A172 (cell line): ENCODE results near the gene PLCB1. TPM values are rescaled to one million over a fixed set of nuclear protein-coding genes. Genes with fewer than 3 reads are reported as not detected.
"Not testable (repeated sequence)": the region's sequence is repeated elsewhere in the genome, so short reads cannot be mapped to it uniquely, and the experiment has no call there.

Experiments used
- DNase-seq: peaks from one replicate; pipeline ENCODE4 v3.0.0-alpha.2; 2015; ENCODE audit warnings: low spot score
- total RNA-seq: library from RNA; depleted of rRNA; stranded (reverse); fragments of >200 nt; shearing (Covaris generic); gene quantifications from 2 replicates; pipeline ENCODE4 v1.2.3, GENCODE V29; 2014; rRNA removed

The PLCB1 gene
- total RNA-seq = 0.41 and 0.43 TPM in 2 replicates

DNA sequence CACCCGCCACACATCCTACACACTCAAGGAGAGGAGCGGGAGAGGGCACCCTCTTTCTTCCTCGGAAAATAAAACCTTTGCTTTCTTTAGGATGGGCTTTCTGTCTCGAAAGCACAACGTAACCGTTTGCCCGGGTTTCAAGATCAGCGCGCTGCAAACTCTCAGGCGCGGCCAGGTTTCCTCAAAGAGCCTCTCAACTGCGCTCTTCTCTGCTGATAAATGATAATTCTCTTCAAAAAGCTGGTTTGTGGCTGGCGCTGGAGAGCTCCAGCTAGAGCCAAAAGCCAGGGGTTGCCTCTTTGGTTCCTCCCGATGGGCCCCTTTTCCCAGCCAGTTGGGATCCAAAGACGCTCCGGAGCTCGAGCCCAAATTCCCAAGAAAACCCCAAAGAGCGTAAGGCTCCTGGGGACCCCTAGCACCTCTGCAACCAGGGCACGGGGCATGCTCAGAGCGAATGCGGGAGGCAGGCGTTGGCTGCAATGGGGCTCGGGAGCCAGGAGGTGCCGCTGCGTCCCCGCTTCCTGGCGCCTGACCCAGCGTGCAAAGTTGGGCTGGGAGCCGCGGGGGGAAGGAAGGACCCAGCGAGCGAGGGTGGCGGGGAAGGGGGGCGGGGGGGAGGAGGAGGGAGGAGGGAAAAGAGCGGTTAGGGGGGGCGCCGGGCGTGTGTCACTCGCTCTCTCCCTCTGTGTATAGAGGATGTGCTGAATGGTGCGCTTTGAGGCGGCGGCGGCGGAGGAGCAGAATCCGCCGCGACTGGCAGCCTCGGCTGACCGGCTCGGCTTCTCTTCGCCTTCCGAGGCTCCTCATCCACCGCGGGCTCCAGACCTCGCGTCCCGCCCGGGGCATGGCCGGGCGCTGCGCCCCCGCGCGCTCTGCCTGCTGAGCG is at the start of gene PLCB1:
TSS of gene PLCB1 (plus strand) at position 669 of the 886 bp plus-strand sequence. CDS start 386 bp downstream, outside the sequence.
- no peak for DNase-seq

DNA sequence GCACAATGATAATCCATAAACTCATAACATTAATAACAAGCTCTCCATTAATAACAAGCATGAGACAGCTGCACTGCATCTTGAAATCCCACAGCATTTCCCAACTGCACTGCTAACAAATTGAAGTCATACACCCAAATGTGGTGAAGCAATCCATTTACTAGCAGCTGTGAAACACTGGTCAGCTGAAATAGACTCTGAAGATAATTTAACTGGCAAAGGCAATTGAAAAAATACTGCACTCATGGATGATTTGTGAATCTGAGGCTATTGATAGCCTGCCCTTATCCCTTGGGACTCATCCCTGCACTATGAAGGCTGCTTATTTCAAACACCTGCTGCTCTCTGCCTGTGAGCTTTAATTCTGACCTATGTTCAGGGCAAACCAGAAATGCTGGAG is 49.1 kb upstream of the PLCB1 start:
- no peak for DNase-seq

GRCh38 chr20:8089668-8090067 is 42.4 kb upstream of the PLCB1 start:
- no peak for DNase-seq

DNA sequence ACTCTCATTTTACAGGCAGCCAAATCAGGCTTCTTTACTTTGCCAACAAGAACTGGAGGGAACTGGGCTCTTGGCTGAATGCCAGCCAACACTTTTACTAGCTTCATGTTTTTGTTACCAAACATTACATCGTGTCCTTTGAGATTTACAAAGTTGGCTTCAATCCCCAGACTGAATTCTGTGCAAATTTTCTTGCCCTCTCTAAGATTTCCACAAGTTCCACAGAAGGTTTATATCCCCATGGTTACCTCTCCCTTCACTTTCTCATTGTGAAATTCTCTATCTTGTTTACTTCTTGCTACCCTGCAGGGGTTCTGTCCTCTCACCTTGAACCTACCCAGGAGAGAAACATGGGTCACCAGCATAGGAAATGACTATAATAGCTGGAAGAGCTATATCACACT is 37.6 kb upstream of the PLCB1 start:
- no peak for DNase-seq

GRCh38 chr20:8094850-8095249 is 37.2 kb upstream of the PLCB1 start:
- no peak for DNase-seq

- DNase-seq = no peak
Observed at GRCh38 chr20:8095648-8096572, 36.2 kb upstream of the PLCB1 start.

DNA sequence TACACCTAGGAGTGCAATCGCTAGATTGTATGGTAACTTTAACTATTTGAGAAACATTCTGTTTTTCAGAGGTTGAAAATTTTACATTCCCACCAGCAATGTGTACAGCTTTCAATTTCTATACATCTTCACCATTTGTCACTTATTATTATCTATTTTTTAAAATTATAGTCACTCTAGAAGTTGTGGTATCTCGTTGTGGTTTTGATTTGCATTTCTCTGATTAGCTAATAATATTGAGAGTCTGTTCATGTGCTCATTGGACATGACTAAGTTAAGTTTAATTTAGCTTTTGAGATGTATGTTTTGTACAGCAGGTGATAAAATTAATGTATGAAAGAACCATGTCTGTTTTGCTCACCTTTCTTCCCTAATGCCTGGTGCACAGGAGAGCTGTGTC is 34.8 kb upstream of the PLCB1 start:
- no peak for DNase-seq

DNA sequence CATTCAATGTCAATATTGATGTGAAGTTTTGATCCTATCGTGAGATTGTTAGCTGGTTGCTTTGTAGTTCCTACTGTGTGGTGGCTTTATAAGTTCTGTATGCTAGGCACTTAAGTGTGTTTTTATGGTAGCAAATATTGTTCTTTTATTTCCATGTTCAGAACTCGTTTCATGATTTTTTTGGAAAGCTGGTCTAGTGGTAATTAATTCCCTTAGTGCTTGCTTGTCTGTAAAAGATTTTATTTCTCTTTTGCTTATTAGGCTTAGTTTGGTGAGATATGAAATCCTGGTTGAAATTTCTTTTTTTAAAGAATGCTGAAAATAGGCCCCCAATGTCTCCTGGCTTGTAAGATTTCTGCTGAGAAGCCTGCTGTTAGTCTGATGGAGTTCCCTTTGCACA is 27.8 kb upstream of the PLCB1 start:
- no peak for DNase-seq

DNA sequence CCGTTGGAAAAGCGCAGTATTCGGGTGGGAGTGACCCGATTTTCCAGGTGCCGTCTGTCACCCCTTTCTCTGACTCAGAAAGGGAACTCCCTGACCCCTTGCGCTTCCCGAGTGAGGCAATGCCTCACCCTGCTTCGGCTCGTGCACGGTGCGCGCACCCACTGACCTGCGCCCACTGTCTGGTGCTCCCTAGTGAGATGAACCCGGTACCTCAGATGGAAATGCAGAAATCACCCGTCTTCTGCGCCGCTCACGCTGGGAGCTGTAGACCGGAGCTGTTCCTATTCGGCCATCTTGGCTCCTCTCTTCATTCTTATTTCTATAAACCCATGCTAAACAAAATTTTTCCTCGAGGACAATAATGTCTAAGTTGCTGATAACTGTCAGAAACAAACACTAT is 17.5 kb upstream of the PLCB1 start:
- DNase-seq = not testable (repeated sequence)

DNA sequence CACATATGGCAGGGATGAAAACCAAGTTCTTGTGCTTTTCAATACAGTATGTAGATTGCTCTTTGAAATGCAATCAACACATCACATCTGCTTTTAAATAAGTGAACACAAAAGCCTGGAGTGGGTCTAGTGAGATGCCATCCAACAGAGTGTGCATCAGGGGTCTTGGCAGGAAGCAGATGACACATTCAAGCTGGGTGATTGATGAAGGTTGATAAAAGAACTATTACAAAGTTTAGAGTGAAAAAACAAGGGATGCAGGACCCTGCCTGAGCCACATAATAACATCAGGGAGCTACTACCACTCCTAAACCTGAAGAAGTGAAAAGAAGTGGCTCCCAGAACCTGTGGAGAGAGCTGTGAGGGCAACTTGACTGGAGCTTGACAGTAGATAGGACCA is 16.6 kb upstream of the PLCB1 start:
- DNase-seq = no peak

GRCh38 chr20:8116067-8116811 is 15.8 kb upstream of the PLCB1 start:
- DNase-seq = no peak

DNA sequence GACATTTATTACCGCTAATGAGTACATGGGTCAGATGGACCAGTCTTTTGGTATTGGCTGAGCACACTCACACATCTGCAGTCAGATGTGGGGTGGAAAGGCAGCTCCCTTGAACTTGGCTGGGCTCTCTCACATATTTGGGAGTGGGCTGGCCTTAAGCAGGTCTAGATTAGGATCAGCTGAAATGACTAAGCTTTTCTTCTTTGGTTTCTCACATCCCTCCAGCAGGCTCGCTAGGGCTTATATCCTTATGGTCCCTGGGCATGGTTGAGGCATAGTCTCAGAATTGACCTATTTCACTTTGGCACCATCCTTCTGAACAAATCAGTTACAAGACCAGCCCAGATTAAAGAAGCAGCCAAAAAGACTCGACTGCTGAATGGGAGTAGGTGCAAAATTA is 14.4 kb upstream of the PLCB1 start:
- no peak for DNase-seq

DNA sequence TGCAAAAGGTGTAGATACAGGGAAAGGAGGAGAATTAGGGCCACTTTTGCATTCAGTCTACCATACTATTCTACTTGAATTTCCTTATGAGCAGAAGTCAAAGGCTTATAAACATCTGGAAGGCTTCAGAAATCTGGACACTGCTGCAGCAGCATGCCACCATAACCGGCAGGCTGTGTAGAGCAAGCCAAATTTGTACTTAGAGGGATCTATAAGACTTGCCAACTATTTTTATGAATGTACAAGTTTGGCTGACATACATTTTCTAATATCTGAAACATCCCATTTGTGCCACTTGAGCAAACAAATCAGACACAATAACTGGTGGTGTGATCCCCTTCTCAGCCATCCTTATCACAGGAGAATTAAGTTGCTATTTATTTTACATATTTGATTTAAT is 14.0 kb upstream of the PLCB1 start:
- DNase-seq = no peak

DNA sequence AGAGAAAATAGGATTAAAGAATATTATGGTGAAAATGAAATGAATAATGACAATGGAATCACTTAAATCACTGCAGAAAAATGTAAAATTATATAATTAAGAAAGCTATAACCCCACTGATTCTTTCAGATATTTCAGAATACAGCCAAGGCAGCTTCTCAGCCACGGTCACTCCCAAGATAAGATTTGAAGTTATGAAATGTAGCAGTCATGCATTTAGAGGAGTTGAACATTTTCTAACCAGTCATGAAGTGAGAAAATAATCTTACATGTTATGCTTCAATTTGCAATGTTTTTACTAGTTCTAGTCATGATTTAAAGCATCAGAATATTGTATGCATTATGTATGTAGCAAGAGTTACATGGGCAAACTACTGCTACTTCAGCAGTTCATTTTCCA is 13.3 kb upstream of the PLCB1 start:
- DNase-seq = no peak

DNA sequence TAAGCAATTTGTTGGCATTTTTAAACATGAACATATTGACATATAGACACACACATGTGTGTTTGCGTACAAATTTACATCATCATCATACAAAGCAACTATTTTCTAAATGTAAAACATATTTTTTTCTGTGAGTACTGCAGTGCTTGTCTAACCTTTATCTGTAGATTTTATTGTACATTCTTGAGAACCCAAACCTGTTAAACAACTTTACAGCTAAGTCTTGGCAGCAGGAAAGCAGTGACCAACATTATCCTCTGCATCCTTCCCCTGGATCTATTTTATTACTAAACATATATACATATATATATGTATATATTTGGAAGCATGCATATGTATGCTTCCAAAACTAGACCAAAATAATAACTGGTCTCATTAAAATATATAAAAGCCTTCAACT is 10.4 kb upstream of the PLCB1 start:
- DNase-seq = no peak

GRCh38 chr20:8124639-8125038 is 7.4 kb upstream of the PLCB1 start:
- no peak for DNase-seq

DNA sequence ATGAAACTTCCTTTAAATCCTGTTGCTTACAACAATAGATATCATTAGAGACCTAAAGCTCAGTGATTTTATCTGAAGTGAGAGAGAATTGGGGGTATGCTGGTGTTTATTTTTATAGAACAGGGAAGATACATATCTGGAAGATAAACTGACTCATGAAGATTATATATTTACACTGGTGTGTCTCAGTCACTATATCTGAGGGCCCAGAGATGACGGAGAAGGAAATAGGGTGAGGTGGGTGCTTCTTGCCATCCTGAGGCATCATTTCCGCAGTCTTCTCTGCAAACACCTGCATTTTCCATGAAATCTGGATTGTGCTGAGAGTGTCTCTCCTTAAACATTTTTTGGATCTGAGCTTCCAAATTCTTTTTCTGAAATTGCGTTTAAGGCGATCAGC is 5.9 kb upstream of the PLCB1 start:
- no peak for DNase-seq

DNA sequence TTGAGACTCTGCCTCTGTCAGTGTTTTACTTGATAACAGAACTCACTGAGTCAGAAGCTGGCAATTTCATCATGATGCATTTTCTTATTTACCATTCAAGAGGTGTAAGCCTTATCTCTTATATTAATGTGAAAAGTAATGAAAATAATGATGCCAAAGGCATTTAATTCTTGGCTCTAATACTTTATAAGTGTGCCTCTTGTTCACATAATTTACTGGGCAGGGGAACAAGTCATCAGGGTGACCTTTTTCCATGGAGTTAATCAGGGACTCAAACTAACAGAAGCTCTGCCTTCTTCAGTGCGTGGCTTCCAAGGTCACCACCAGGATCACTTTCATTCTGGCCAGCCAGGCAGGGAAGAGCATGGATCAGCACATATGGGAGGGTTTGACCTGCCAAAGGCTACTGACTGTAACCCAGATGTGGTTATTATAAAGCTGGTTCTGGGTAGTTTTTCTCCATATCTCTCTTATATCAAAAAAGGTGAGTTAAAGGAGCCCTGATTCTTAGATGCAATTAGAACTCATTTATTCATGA is 5.2 kb upstream of the PLCB1 start:
- DNase-seq = no peak

DNA sequence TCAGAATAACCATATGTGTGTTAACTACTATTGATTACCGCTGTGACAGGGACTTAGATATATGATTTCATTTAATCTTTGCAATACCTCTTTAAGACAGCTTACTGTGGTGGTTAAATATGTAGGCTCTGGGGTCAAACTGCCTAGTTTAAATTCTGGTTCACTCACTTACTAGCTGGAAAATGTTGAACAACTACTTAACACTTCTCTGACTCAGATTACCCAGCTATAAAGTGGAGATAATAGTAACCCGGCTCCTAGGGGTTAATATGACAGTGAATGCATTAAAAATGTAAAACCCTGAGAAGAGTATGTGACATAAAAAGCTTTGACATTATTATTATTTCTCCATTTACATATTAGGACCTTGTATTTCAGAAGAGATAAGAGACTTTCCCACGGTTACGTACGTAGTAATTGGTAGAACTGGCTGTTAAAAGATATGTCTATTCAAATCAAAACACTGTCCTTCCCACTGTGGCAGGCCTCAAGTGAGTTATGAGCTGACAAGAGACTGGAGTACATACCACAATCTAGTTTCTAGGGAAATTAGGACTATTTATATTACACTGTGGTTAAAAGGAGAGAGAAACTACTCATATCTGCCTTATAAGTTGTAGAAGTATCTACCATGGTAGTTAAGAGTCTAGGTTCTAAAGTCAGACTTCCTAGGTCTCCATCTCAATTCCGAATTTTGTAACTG is 4.4 kb upstream of the PLCB1 start:
- no peak for DNase-seq

DNA sequence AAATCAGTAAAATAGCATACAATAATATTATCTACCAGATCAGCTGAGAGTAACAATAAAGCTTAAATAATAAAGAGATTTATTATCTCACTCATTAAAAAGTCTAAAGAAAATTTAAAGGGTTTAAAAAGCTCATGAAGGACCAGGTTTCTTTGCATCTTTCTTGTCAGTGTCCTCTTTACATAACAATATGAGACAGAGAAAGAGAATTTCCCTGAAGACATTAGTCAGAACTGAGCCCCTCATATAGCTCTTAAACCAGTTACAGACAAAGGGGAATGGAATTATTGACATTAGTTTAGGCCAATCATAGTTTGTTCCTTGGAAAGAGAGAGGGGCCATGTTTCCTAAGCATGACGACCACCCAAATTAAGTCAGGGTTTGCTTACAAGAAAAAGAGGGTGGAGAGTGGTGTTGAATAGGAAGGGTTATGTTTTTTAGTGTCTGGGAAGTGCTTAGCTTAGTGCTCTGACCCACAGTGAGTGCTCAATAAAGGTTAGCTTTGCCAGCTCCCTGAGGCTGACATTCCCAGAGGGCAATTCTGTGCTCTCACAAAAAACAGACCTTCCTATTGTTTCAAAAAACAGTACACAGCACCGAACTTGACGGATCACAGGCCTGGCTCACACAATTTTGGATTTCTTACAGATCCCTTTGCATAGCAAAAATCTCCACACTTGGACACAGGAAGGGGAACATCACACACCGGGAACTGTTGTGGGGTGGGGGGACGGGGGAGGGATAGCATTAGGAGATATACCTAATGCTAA is 3.6 kb upstream of the PLCB1 start:
- DNase-seq = no peak
